UCSD-AML1 (cell line): Measurements from ENCODE around the gene ZBTB6.
"Not testable (repeated sequence)": the region's sequence is repeated elsewhere in the genome, so short reads cannot be mapped to it uniquely, and the experiment has no call there.

Experiments used
- DNase-seq: peaks from one replicate; lab custom pipeline; 2025; ENCODE audit not compliant: unreplicated experiment; lab: John Stamatoyannopoulos, UW

Gene ZBTB6

DNA sequence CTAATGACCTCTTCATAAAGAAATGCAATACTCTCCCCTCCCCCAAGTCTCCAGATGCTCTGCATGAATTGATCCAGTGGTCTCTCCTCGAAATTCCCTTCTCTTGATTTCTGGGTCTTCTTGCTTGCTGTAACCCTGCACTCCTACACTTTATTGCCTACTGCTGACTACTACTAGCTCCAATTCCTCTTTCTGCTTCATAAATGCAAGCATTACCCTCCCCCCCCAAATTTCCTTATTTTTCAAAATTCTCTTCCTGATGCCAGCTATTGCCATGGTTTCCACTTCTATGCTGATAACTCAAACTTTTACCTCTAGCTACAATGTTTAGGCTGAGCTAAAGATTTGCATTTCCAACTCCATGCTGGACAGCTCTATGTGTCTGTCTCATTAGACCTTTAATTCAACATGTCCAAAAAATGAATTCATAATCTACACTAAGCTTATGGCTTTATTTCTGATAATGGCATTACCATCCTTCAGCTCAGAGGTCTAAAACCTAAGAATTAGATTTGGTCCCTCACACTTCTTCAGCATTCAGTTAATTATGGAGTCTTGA lies 16.8 kb upstream of the ZBTB6 start:
- no peak for DNase-seq

DNA sequence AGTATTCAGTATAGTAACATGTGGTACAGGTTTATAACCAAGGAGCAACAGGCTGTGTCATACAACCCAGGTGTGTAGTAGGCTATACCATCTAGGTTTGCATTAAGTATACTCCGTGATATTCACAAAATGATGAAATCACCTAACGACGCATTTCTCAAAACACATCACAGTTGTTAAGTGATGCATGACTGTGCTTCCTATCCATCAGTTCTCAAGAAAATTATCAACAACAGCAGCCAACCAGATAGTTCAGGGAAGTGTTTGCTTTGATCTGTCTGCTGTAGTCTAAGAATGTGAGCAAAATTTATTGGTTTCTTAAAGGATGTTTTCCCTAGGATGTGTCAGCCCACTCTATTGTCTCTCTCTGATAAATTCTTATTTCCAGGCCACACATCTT lies 10.8 kb upstream of the ZBTB6 start:
- DNase-seq: no peak

DNA sequence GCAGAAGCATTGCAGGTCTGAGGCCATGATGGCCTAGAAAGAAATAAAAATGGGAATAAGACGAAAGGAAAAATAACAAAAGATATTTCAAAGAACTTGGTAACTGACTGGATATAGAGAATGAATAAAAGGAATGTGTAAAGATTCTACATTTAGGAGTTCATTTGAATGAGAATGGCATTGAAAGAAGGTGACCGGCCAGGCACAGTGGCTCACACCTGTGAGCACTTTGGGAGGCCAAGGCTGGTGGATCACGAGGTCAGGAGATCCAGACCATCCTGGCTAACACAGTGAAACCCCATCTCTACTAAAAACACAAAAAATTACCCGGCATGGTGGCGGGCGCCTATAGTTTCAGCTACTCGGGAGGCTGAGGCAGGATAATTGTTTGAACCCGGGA lies 9.6 kb upstream of the ZBTB6 start:
- DNase-seq: no peak

DNA sequence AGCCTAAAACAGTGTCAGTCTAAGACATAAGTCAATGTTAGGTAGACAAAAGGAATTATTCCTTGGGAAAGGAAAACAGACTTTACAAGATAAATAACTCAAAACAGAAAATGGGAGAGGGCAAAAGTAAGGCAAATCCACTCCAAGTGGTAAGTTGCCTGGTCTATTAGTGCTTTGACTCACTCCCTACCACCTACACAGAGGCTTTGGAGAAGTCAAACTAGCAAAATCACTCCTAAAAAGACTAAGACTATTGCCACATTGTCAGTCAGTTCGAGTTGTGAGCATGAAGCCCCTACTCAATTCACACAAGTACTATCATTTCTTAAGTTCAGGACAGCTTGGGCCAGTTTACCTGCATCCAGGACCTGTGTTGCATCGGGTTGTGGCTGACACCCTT lies 5.2 kb upstream of the ZBTB6 start:
- no peak for DNase-seq

GRCh38 chr9:122912671-122912963 lies 506 bp downstream of the ZBTB6 start:
- DNase-seq: no peak

- not testable (repeated sequence) for DNase-seq
Observed at GRCh38 chr9:122906122-122906521, 7.0 kb downstream of the ZBTB6 start.

- DNase-seq: peak; percentile 97
Observed at GRCh38 chr9:122904823-122905710, 8.1 kb downstream of the ZBTB6 start, which contains the start of gene RC3H2. TSS of gene RC3H2 (minus strand) at chr9:122905359. CDS start at chr9:122897509, 7,850 bp downstream.

- DNase-seq: peak; percentile 69
Observed at GRCh38 chr9:122904466-122904822, 8.7 kb downstream of the ZBTB6 start.

DNA sequence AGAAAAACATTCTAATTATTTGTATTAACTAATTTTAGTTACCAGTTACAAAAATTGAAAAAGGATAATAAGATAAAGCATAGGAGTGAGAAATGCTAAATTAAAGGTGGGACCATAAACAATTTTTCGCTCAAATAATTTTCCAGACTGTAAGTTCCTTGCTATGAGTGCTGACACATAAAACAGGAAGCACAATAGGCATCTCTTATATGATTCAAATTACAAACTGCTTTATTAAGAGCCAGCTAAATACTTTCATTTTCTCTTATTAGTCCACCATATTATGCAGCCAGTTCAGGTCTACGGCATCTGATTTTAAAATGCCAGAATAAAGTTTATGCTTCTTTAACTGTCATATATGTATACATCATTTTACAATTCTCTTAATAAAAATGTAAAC lies 12.3 kb downstream of the ZBTB6 start:
- DNase-seq: no peak

DNA sequence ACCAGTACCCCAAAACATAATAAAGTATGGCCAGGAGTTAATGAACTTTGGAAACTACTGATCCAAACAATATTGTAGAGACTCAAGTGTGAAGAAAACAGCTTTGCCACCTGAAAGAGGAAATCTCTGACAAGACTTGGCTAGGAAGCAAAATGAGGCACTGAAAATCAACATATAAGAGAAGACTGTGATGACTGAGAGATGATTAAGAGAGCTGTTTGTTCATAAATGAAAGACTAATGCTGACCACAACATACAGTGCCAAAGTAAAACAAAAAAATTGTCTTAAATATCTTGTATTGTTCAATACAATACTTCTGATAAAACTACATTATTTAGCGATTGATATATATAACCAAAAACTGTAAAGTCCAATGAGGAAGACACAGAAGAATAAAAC lies 15.2 kb downstream of the ZBTB6 start:
- no peak for DNase-seq

- DNase-seq: no peak
Observed at GRCh38 chr9:122888480-122888879, 24.6 kb downstream of the ZBTB6 start.

GRCh38 chr9:122883125-122883524 lies 30.0 kb downstream of the ZBTB6 start:
- DNase-seq: no peak

DNA sequence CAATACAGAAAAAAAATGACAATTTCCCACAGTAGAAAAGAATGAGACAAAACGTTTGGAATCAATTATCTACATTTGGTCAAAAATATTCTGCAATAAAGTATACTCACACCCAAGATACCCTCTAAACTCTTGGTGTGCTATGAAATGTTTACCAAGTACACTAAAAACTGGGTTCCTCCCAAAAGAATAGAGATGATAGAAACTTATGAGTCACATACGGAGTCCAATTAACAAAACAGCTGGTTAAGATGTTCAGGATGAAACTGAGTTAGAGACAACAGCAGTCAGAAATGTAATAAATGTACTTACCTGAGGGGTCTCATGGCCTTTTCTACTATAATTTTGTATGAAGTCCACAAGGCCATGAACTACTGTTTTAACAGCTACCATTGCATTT lies 33.7 kb downstream of the ZBTB6 start:
- DNase-seq: no peak

DNA sequence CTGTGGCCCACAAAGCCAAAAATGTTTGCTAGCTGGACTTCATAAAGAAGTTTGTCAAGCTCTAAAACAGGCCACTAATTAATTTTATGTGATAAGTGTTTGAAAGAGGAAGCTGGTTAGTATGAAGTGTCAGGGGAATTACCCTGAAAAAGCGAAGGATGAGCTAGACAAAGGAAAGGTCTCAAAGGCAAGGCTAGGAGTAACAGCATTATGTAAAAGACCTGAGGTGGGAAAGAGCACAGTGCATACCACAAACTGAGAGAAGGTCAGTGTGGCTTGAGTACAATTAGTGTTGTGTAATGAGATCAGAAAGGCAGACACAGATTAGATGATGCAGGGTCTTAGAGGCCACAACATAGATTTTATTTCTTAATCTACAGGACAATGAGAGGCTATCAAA lies 37.6 kb downstream of the ZBTB6 start:
- no peak for DNase-seq

DNA sequence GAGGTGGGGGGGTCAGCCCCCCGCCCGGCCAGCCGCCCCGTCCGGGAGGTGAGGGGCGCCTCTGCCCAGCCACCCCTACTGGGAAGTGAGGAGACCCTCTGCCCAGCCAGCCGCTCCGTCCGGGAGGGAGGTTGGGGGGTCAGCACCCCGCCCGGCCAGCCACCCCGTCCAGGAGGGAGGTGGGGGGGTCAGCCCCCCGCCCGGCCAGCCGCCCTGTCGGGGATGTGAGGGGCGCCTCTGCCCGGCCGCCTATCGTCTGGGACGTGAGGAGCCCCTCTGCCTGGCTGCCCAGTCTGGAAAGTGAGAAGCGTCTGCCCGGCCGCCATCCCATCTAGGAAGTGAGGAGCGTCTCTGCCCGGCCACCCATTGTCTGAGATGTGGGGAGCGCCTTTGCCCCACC lies 45.8 kb downstream of the ZBTB6 start:
- DNase-seq: not testable (repeated sequence)

DNA sequence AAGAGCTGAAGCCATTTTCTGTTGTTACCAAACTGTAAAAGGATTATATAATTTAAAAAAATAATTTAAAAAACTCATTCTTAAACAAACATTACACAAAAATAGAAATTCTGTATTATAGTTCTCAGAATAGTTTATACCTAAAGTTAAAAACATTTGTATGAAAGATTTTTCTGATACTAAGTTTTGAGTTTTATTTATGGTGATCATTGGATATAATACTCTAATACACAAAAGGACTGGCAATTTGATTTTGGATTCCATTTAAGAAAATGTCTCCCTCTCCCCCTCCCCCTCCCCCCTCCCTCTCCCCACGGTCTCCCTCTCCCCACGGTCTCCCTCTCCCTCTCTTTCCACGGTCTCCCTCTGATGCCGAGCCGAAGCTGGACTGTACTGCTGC lies 47.0 kb downstream of the ZBTB6 start:
- DNase-seq: no peak

GRCh38 chr9:122865300-122865699 lies 47.8 kb downstream of the ZBTB6 start:
- no peak for DNase-seq

DNA sequence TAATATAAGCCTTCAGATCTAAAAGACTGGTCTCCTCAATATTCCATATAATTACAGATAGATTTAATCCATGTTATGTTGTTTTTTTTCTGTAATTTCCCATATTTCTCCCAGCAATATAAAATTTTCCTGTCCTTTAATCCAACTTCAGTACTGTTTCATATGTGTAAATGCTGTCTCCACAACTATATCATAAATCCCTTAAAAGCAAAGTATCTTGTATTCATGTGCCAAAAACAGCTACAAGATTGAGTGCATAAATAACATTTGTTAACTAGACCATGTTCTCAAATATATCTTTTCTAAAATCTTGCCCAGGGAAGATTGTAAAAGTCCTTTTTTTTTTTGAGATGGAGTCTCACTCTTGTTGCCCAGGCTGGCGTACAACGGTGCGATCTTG lies 49.7 kb downstream of the ZBTB6 start:
- no peak for DNase-seq

- no peak for DNase-seq
Observed at GRCh38 chr9:122860319-122861142, 52.6 kb downstream of the ZBTB6 start.
